ENCODE data around the gene PRDM5.

Gene PRDM5

GRCh38 chr4:120855307-120856001 lies 67.1 kb downstream of the PRDM5 start:
- no peak for TF ChIP-seq TAF1 (IDR thresholded peaks at IDR 0.05; ENCODE audit: borderline replicate concordance, insufficient read depth, low read length)
- TF ChIP-seq REST (IDR thresholded peaks at IDR 0.05; ENCODE audit: insufficient read depth in 1 of 2, low read depth in 2 of 2, low read length in 2 of 2), result no peak
- TF ChIP-seq POLR2AphosphoS5 (IDR thresholded peaks at IDR 0.05; ENCODE audit: low read depth, low read length), result no peak
- TF ChIP-seq SIN3A (IDR thresholded peaks at IDR 0.05; ENCODE audit: borderline replicate concordance, insufficient read depth, low read length), result no peak
- TF ChIP-seq FOXP2 (optimal IDR thresholded peaks at IDR 0.05; ENCODE audit: borderline replicate concordance, extremely low read depth, extremely low read length, insufficient read depth), result no peak

- TF ChIP-seq FOXP2 (optimal IDR thresholded peaks at IDR 0.05; ENCODE audit: borderline replicate concordance, extremely low read depth, extremely low read length, insufficient read depth), result no peak
- TF ChIP-seq SIN3A (IDR thresholded peaks at IDR 0.05; ENCODE audit: borderline replicate concordance, insufficient read depth, low read length), result no peak
- no peak for TF ChIP-seq REST (IDR thresholded peaks at IDR 0.05; ENCODE audit: insufficient read depth in 1 of 2, low read depth in 2 of 2, low read length in 2 of 2)
- TF ChIP-seq POLR2AphosphoS5 (IDR thresholded peaks at IDR 0.05; ENCODE audit: low read depth, low read length), result no peak
- TF ChIP-seq TAF1 (IDR thresholded peaks at IDR 0.05; ENCODE audit: borderline replicate concordance, insufficient read depth, low read length), result no peak
Measured at GRCh38 chr4:120853161-120853935, 69.2 kb downstream of the PRDM5 start.

GRCh38 chr4:120850018-120850599 lies 72.4 kb downstream of the PRDM5 start:
- TF ChIP-seq SIN3A (IDR thresholded peaks at IDR 0.05; ENCODE audit: borderline replicate concordance, insufficient read depth, low read length), result no peak
- TF ChIP-seq TAF1 (IDR thresholded peaks at IDR 0.05; ENCODE audit: borderline replicate concordance, insufficient read depth, low read length), result no peak
- TF ChIP-seq FOXP2 (optimal IDR thresholded peaks at IDR 0.05; ENCODE audit: borderline replicate concordance, extremely low read depth, extremely low read length, insufficient read depth), result no peak
- TF ChIP-seq REST (IDR thresholded peaks at IDR 0.05; ENCODE audit: insufficient read depth in 1 of 2, low read depth in 2 of 2, low read length in 2 of 2), result no peak
- TF ChIP-seq POLR2AphosphoS5 (IDR thresholded peaks at IDR 0.05; ENCODE audit: low read depth, low read length), result no peak

GRCh38 chr4:120847019-120847582 lies 75.4 kb downstream of the PRDM5 start:
- TF ChIP-seq SIN3A (IDR thresholded peaks at IDR 0.05; ENCODE audit: borderline replicate concordance, insufficient read depth, low read length), result no peak
- no peak for TF ChIP-seq REST (IDR thresholded peaks at IDR 0.05; ENCODE audit: insufficient read depth in 1 of 2, low read depth in 2 of 2, low read length in 2 of 2)
- no peak for TF ChIP-seq POLR2AphosphoS5 (IDR thresholded peaks at IDR 0.05; ENCODE audit: low read depth, low read length)
- no peak for TF ChIP-seq FOXP2 (optimal IDR thresholded peaks at IDR 0.05; ENCODE audit: borderline replicate concordance, extremely low read depth, extremely low read length, insufficient read depth)
- no peak for TF ChIP-seq TAF1 (IDR thresholded peaks at IDR 0.05; ENCODE audit: borderline replicate concordance, insufficient read depth, low read length)
